Subcutaneous adipose tissue (tissue), 4 donors: Measurements from ENCODE around the gene KRT77. TPM values are rescaled to one million over a fixed set of nuclear protein-coding genes. Genes with fewer than 3 reads are reported as not detected.

Experiments
- total RNA-seq, 4 donors: library from RNA; depleted of rRNA; stranded (reverse); fragments of >200 nt; gene quantifications; one replicate each; pipeline ENCODE4 v1.1.0, GENCODE V29; 2016
- TF ChIP-seq, protein P1 (sequence below): fragments of 450-650 bp; IDR thresholded peaks from one replicate; pipeline ENCODE4 v1.5.1; 2016; ENCODE audit warnings: low read depth, mild to moderate bottlenecking, control low read depth, antibody characterized with exemption, moderate library complexity

KRT77 gene
- total RNA-seq, 4 donors from 2014 or later: 0.17 to 1.5 TPM; not detected in 2

DNA sequence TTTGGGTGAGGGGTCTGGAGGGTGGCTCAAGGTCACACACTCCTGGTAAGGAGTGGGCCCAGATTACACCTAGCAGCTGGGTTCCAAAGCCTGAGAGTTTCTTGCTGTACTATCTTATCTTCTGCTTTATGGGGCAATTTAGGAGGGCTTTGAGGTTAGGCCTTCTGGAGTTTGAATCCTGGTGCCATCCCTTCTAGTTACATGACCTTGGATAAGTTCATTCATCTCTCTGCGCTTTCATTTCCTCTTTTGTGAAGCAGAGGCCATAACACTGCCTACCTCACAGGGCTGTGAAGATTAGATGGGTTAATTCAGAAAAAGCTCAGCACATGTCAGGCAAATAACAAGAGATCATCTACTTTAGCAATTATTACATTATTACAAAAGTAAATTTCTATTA lies 7.4 kb upstream of the KRT77 start:
- TF ChIP-seq, protein P1, sequence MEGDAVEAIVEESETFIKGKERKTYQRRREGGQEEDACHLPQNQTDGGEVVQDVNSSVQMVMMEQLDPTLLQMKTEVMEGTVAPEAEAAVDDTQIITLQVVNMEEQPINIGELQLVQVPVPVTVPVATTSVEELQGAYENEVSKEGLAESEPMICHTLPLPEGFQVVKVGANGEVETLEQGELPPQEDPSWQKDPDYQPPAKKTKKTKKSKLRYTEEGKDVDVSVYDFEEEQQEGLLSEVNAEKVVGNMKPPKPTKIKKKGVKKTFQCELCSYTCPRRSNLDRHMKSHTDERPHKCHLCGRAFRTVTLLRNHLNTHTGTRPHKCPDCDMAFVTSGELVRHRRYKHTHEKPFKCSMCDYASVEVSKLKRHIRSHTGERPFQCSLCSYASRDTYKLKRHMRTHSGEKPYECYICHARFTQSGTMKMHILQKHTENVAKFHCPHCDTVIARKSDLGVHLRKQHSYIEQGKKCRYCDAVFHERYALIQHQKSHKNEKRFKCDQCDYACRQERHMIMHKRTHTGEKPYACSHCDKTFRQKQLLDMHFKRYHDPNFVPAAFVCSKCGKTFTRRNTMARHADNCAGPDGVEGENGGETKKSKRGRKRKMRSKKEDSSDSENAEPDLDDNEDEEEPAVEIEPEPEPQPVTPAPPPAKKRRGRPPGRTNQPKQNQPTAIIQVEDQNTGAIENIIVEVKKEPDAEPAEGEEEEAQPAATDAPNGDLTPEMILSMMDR: no peak

DNA sequence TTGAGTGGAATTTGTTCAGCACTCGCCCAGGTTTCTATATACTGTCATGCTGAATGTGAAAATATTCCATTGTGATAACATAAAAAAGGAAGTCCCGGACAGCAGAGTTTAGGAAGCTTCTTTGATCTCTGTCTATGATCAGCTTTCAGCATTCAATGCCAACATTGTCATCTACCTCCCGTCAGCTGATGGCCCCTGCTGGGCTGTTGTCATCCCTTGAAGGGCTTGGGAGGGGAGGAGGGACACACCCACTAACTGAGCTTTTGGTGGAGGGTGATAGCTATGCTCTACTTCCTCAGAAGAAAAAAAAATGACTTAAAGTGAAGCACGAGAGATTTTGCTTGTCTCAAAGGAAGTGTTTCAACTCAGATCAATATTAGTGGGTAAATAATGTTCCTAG lies 4.7 kb upstream of the KRT77 start:
- TF ChIP-seq, protein P1: no peak

DNA sequence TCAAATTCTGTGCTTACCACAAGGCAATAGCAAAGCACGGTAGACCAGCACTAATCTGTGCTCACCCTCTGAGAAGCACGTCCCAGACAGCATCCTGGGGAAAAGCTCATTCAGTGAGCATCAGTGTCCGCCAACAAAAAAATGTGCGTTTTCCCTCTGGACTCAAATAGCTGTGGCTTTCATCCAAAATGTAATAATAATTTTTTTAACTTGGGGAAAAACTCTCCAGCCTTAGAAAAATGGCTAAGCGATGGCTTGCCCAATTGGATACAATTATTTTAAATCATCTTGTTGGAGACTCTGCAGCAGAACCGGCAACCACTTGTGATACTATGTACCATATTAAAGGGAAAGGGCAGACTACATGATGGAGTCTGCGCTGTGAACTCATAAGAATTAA lies 1.1 kb upstream of the KRT77 start:
- TF ChIP-seq, protein P1: no peak

GRCh38 chr12:52703878-52704277 lies 554 bp upstream of the KRT77 start:
- TF ChIP-seq, protein P1: no peak

GRCh38 chr12:52702338-52702737 lies 986 bp downstream of the KRT77 start:
- TF ChIP-seq, protein P1: no peak

GRCh38 chr12:52701281-52701680 lies 2.0 kb downstream of the KRT77 start:
- TF ChIP-seq, protein P1: no peak

- TF ChIP-seq, protein P1: no peak
Observed at GRCh38 chr12:52699960-52700359, 3.4 kb downstream of the KRT77 start.
